ENCODE results near the gene FAF1.

DNA sequence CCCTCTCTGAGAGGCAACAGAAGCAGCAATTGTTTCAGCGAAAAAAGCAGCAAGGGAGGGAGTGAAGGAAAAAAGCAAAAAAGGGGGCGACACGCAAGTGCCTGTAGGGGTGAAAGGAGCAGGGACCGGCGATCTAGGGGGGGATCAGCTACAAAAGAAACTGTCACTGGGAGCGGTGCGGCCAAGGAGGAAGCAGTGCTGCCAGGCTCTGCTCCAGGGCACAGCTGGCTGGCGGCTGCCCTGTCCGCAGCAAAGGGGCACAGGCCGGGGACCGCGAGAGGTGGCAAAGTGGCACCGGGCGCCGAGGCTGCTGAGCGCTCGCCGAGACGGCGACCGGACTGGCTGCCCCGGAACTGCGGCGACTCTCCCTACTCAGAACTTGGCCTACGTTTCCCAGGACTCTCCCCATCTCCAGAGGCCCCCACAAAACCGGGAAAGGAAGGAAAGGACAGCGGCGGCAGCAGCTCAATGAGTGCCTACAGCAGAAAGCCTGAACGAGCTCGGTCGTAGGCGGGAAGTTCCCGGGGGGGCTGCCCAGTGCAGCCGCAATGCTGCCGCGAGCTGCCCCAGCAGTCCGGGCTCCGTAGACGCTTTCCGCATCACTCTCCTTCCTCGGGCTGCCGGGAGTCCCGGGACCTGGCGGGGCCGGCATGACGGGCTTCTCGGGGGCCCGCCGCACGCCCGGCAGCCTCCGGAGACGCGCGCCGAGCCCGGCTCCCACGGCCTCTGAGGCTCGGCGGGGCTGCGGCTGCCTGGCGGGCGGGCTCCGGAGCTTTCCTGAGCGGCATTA, 8.9 kb upstream of the FAF1 start:
- TF ChIP-seq, protein P1, sequence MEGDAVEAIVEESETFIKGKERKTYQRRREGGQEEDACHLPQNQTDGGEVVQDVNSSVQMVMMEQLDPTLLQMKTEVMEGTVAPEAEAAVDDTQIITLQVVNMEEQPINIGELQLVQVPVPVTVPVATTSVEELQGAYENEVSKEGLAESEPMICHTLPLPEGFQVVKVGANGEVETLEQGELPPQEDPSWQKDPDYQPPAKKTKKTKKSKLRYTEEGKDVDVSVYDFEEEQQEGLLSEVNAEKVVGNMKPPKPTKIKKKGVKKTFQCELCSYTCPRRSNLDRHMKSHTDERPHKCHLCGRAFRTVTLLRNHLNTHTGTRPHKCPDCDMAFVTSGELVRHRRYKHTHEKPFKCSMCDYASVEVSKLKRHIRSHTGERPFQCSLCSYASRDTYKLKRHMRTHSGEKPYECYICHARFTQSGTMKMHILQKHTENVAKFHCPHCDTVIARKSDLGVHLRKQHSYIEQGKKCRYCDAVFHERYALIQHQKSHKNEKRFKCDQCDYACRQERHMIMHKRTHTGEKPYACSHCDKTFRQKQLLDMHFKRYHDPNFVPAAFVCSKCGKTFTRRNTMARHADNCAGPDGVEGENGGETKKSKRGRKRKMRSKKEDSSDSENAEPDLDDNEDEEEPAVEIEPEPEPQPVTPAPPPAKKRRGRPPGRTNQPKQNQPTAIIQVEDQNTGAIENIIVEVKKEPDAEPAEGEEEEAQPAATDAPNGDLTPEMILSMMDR (IDR thresholded peaks at IDR 0.05; ENCODE audit: control extremely low read depth in 1 of 3, insufficient read depth in 1 of 3, low read depth in 1 of 3, low read length in 3 of 3): no peak
- TF ChIP-seq POLR2AphosphoS5 (IDR thresholded peaks at IDR 0.05; ENCODE audit: low read depth, low read length) (no peak), TAF1 (IDR thresholded peaks at IDR 0.05; ENCODE audit: low read depth, low read length) (no peak), EZH2 (IDR thresholded peaks at IDR 0.05; ENCODE audit: low read depth, low read length, severe bottlenecking) (no peak), SP2 (IDR thresholded peaks at IDR 0.05; ENCODE audit: low read length) (no peak), USF2 (IDR thresholded peaks at IDR 0.05; ENCODE audit: low read length) (no peak), GABPA (IDR thresholded peaks at IDR 0.05; ENCODE audit: borderline replicate concordance, insufficient read depth, low read length) (no peak), BRCA1 (IDR thresholded peaks at IDR 0.05; ENCODE audit: low read depth, low read length) (no peak), SIRT6 (IDR thresholded peaks at IDR 0.05; ENCODE audit: low read length) (no peak), CREB1 (IDR thresholded peaks at IDR 0.05) (0 out of 2 replicates have a peak, but pooled peaks have one; percentile 11)
- TF ChIP-seq, protein P2, sequence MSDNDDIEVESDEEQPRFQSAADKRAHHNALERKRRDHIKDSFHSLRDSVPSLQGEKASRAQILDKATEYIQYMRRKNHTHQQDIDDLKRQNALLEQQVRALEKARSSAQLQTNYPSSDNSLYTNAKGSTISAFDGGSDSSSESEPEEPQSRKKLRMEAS (IDR thresholded peaks at IDR 0.05): no peak

Data from H1 (cell line).